ENCODE data around the gene MTA3.

Gene MTA3

GRCh38 chr2:42783511-42783910 is 215.1 kb downstream of the MTA3 start:
- H3K79me2 ChIP-seq (ENCODE audit: insufficient read depth, low read length), result no peaks in the 10 kb centered on the region
- no peaks in the 10 kb centered on the region for H3K27me3 ChIP-seq (ENCODE audit: insufficient read depth, low read length, poor library complexity, severe bottlenecking)
- no peak overlapping the region for H3K9ac ChIP-seq (ENCODE audit: low read depth, low read length, poor library complexity, severe bottlenecking)
- no peak overlapping the region for H3K4me2 ChIP-seq (ENCODE audit: low read depth, low read length, poor library complexity, severe bottlenecking)
- TF ChIP-seq EZH2phosphoT487 (IDR thresholded peaks at IDR 0.05; ENCODE audit: borderline replicate concordance), result no peak
- TF ChIP-seq, protein P1, sequence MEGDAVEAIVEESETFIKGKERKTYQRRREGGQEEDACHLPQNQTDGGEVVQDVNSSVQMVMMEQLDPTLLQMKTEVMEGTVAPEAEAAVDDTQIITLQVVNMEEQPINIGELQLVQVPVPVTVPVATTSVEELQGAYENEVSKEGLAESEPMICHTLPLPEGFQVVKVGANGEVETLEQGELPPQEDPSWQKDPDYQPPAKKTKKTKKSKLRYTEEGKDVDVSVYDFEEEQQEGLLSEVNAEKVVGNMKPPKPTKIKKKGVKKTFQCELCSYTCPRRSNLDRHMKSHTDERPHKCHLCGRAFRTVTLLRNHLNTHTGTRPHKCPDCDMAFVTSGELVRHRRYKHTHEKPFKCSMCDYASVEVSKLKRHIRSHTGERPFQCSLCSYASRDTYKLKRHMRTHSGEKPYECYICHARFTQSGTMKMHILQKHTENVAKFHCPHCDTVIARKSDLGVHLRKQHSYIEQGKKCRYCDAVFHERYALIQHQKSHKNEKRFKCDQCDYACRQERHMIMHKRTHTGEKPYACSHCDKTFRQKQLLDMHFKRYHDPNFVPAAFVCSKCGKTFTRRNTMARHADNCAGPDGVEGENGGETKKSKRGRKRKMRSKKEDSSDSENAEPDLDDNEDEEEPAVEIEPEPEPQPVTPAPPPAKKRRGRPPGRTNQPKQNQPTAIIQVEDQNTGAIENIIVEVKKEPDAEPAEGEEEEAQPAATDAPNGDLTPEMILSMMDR (conservative IDR thresholded peaks at IDR 0.05; ENCODE audit: low read length), result no peak
- no peaks in the 10 kb centered on the region for H3K36me3 ChIP-seq (ENCODE audit: insufficient read depth, low read length)
- no peak overlapping the region for H3K4me3 ChIP-seq (ENCODE audit: low read length, poor library complexity, severe bottlenecking)
- no peak overlapping the region for H2AFZ ChIP-seq (ENCODE audit: low read length)
- H3K4me1 ChIP-seq (ENCODE audit: insufficient read depth, low read length, poor library complexity, severe bottlenecking), result peaks cover 7% of the 10 kb centered on the region
- no peaks in the 10 kb centered on the region for H4K20me1 ChIP-seq (ENCODE audit: insufficient read depth, low read length, poor library complexity, severe bottlenecking)
- H3K9me3 ChIP-seq (ENCODE audit: insufficient read depth, low read depth, low read length), result peaks cover 3% of the 10 kb centered on the region; the same call in 1 of the 2 replicates
- no peaks in the 10 kb centered on the region for H3K9me2 ChIP-seq (replicated peaks; ENCODE audit: low read depth, low read length)
- no peaks in the 10 kb centered on the region for H3F3A ChIP-seq (ENCODE audit: low read depth)

- Histone ChIP-seq H3K27me3 (ENCODE audit: insufficient read depth, low read length, poor library complexity, severe bottlenecking) (no peaks in the 10 kb centered on the region), H3K9ac (ENCODE audit: low read depth, low read length, poor library complexity, severe bottlenecking) (no peak overlapping the region), H3K9me2 (replicated peaks; ENCODE audit: low read depth, low read length) (no peaks in the 10 kb centered on the region), H4K20me1 (ENCODE audit: insufficient read depth, low read length, poor library complexity, severe bottlenecking) (no peaks in the 10 kb centered on the region), H3K9me3 (ENCODE audit: insufficient read depth, low read depth, low read length) (no peaks in the 10 kb centered on the region), H3K36me3 (ENCODE audit: insufficient read depth, low read length) (no peaks in the 10 kb centered on the region), H3F3A (ENCODE audit: low read depth) (no peaks in the 10 kb centered on the region), H3K4me2 (ENCODE audit: low read depth, low read length, poor library complexity, severe bottlenecking) (no peak overlapping the region), H2AFZ (ENCODE audit: low read length) (no peak overlapping the region), H3K79me2 (ENCODE audit: insufficient read depth, low read length) (no peaks in the 10 kb centered on the region), H3K4me3 (ENCODE audit: low read length, poor library complexity, severe bottlenecking) (no peak overlapping the region), H3K4me1 (ENCODE audit: insufficient read depth, low read length, poor library complexity, severe bottlenecking) (peaks cover 7% of the 10 kb centered on the region)
- TF ChIP-seq, protein P1 (conservative IDR thresholded peaks at IDR 0.05; ENCODE audit: low read length), result no peak
- TF ChIP-seq EZH2phosphoT487 (IDR thresholded peaks at IDR 0.05; ENCODE audit: borderline replicate concordance), result no peak
Measured at GRCh38 chr2:42784204-42784880, 215.9 kb downstream of the MTA3 start.

DNA sequence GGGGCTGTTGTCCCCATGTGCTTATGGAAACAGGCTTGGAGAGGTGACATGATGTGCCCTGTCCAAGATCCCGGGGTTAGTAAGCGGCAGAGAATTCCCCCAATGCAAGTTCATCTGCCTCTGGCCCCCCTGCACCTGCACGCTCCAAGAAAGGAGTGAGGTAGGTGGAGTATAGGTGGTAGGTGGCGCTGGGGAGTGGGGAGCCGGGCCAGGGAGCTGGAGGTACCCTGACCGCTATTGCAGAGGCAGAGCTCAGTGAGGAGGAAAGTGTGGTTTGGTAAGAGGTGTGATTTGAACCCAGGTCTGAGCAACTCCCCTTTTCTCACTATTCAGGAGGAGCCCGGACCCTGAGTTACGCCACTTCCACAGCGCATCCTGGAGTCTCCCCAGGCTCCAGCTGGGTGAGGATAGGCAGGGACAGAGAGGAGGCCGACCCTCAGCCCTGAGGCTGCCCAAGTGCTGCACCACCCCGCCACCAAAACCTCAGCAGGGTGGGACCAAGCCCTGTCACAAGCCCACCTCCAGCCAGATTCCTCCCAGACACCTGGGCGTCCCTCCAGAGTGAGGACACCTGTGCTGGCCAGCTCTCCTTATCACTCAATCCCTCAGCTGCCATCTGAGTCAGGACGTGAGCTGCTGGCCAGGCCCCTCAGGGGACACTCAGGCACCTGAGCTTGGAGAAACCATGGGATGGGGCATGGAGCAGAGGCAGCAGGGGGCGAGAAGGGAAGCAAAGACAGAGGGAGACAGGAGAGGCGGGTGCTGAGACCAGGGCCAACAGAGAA is 218.3 kb downstream of the MTA3 start:
- Histone ChIP-seq H3F3A (ENCODE audit: low read depth) (no peaks in the 10 kb centered on the region), H3K79me2 (ENCODE audit: insufficient read depth, low read length) (no peaks in the 10 kb centered on the region), H3K9me3 (ENCODE audit: insufficient read depth, low read depth, low read length) (no peaks in the 10 kb centered on the region), H3K9me2 (replicated peaks; ENCODE audit: low read depth, low read length) (no peaks in the 10 kb centered on the region), H3K4me2 (ENCODE audit: low read depth, low read length, poor library complexity, severe bottlenecking) (no peak overlapping the region), H3K4me3 (ENCODE audit: low read length, poor library complexity, severe bottlenecking) (no peak overlapping the region), H3K27me3 (ENCODE audit: insufficient read depth, low read length, poor library complexity, severe bottlenecking) (no peaks in the 10 kb centered on the region), H3K9ac (ENCODE audit: low read depth, low read length, poor library complexity, severe bottlenecking) (no peak overlapping the region), H2AFZ (ENCODE audit: low read length) (no peak overlapping the region), H3K36me3 (ENCODE audit: insufficient read depth, low read length) (no peaks in the 10 kb centered on the region), H3K4me1 (ENCODE audit: insufficient read depth, low read length, poor library complexity, severe bottlenecking) (peaks cover 7% of the 10 kb centered on the region), H4K20me1 (ENCODE audit: insufficient read depth, low read length, poor library complexity, severe bottlenecking) (no peaks in the 10 kb centered on the region)
- TF ChIP-seq EZH2phosphoT487 (IDR thresholded peaks at IDR 0.05; ENCODE audit: borderline replicate concordance), result no peak
- TF ChIP-seq, protein P1 (conservative IDR thresholded peaks at IDR 0.05; ENCODE audit: low read length), result no peak

Measured in Loucy (cell line).